HCT116 (cell line): Measurements from ENCODE around the gene NTHL1. TPM values are rescaled to one million over a fixed set of nuclear protein-coding genes. Genes with fewer than 3 reads are reported as not detected.

ENCODE experiments used
- ATAC-seq: fragments of 200-7000 bp; cut with Tn5 transposase; 2 replicates; pipeline ENCODE4 v1.9.1; 2020; ENCODE audit warnings: mild to moderate bottlenecking, moderate library complexity
- BruUV-seq: library from RNA; stranded (reverse); fragments of 400-500 nt; replicated peaks from 2 replicates; lab custom pipeline; 2021; lab: Mats Ljungman, UMichigan
- CTCF ChIA-PET: fragments of 300-600 bp; sonication (Branson Sonifier 250); formaldehyde crosslinking; loops from one replicate; lab custom pipeline; 2021; ENCODE audit warnings: antibody characterized with exemption; lab: Charles Lee
- POLR2A ChIA-PET: fragments of 300-600, 350-600 bp; sonication (Branson Sonifier 250); formaldehyde crosslinking; loops from one replicate; lab custom pipeline; 2021; ENCODE audit warnings: antibody characterized with exemption; lab: Charles Lee
- RAD21 ChIA-PET, 2 experiments: fragments of 300-600 bp; sonication (Branson Sonifier 250); formaldehyde crosslinking; loops; one replicate each; lab custom pipeline; 2023; ENCODE audit warnings: low total read pairs in 2 of 2; ENCODE audit not compliant: uncharacterized antibody in 2 of 2, unreplicated experiment in 2 of 2, low non-redundant PET in 1 of 2; lab: Charles Lee
- DNase-seq: peaks from one replicate; pipeline ENCODE4 v3.0.0-alpha.2; 2010; ENCODE audit warnings: low read depth, low spot score
- H2AFZ ChIP-seq: fragments of 200-600 bp; shearing (Covaris generic), sonication (generic); 2 replicates; pipeline ENCODE4 v1.6.1; 2017; ENCODE audit warnings: low read depth, mixed run types, mixed read lengths, antibody characterized with exemption, low read length; ENCODE audit not compliant: poor library complexity, severe bottlenecking
- H3K27ac ChIP-seq: 2 replicates; pipeline ENCODE4 v1.5.1; 2012; ENCODE audit warnings: low read depth, low read length
- H3K27me3 ChIP-seq: fragments of 200-600 bp; sonication (generic); 2 replicates; pipeline ENCODE4 v1.6.1; 2016; ENCODE audit warnings: mixed run types, low read length, mixed read lengths; ENCODE audit not compliant: insufficient read depth
- H3K36me3 ChIP-seq, 2 experiments: fragments of 200-500 bp in 1 of 2; fragments of 200-600 bp in 1 of 2; sonication (Bioruptor generic) in 1 of 2; sonication (generic) in 1 of 2; 2 replicates each; pipeline versions ENCODE4 v1.5.1 to v1.6.1; 2014 to 2016; ENCODE audit warnings: low read length in 2 of 2, inconsistent platforms in 1 of 2, mixed read lengths in 1 of 2, mixed run types in 1 of 2; ENCODE audit not compliant: insufficient read depth in 2 of 2, control insufficient read depth in 1 of 2
- H3K4me1 ChIP-seq, 2 experiments: fragments of 200-600 bp in 1 of 2; sonication (generic) in 1 of 2; 2 replicates each; pipeline versions ENCODE4 v1.5.1 to v1.6.1; 2012 to 2017; ENCODE audit warnings: low read length in 2 of 2, inconsistent platforms in 1 of 2, mild to moderate bottlenecking in 1 of 2, mixed read lengths in 1 of 2, mixed run types in 1 of 2, moderate library complexity in 1 of 2; ENCODE audit not compliant: insufficient read depth in 2 of 2, control insufficient read depth in 1 of 2
- H3K4me2 ChIP-seq: fragments of 200-600 bp; sonication (generic); 2 replicates; pipeline ENCODE4 v1.6.1; 2017; ENCODE audit warnings: mixed run types, low read length, mixed read lengths
- H3K4me3 ChIP-seq, 2 experiments: fragments of 200-600 bp in 1 of 2; sonication (generic) in 1 of 2; replicated peaks in 1 of 2; 2 replicates each; pipeline ENCODE4 v1.5.1; 2011 to 2016; ENCODE audit warnings: low read length in 2 of 2, control low read depth in 1 of 2, low read depth in 1 of 2, mild to moderate bottlenecking in 1 of 2, mixed read lengths in 1 of 2, mixed run types in 1 of 2
- H3K79me2 ChIP-seq: fragments of 200-600 bp; sonication (generic); 2 replicates; pipeline ENCODE4 v1.6.1; 2017; ENCODE audit warnings: mild to moderate bottlenecking, mixed run types, low read length, moderate library complexity, mixed read lengths; ENCODE audit not compliant: insufficient read depth
- H3K9ac ChIP-seq: fragments of 200-600 bp; sonication (generic); 2 replicates; pipeline ENCODE4 v1.6.1; 2016; ENCODE audit warnings: low read length, mixed read lengths
- H3K9me2 ChIP-seq: fragments of 200-600 bp; sonication (generic), shearing (Covaris generic); 2 replicates; pipeline ENCODE4 v1.6.1; 2017; ENCODE audit warnings: mixed run types, mild to moderate bottlenecking, moderate library complexity; ENCODE audit not compliant: insufficient read depth
- H3K9me3 ChIP-seq, 2 experiments: fragments of 200-500 bp in 1 of 2; fragments of 200-600 bp in 1 of 2; sonication (Bioruptor generic) in 1 of 2; sonication (generic) in 1 of 2; 2 replicates each; pipeline ENCODE4 v1.6.1; 2014 to 2017; ENCODE audit warnings: low read length in 2 of 2, mixed read lengths in 2 of 2, inconsistent platforms in 1 of 2, low read depth in 1 of 2, mild to moderate bottlenecking in 1 of 2, mixed run types in 1 of 2, moderate library complexity in 1 of 2; ENCODE audit not compliant: control insufficient read depth in 1 of 2, insufficient read depth in 1 of 2
- H4K20me1 ChIP-seq: fragments of 200-600 bp; sonication (generic), shearing (Covaris generic); 2 replicates; pipeline ENCODE4 v1.6.1; 2017; ENCODE audit warnings: mixed run types, mild to moderate bottlenecking, moderate library complexity; ENCODE audit not compliant: insufficient read depth
- ATF3 ChIP-seq: IDR thresholded peaks from 2 replicates; pipeline ENCODE4 v1.6.1; 2012
- CBX3 ChIP-seq: IDR thresholded peaks from 2 replicates; pipeline ENCODE4 v1.6.1; 2012; ENCODE audit warnings: low read depth
- CEBPB ChIP-seq: IDR thresholded peaks from 2 replicates; pipeline ENCODE4 v1.6.1; 2012; ENCODE audit warnings: low read depth
- CTCF ChIP-seq, 3 experiments: fragments of 200-600 bp in 1 of 3; sonication (generic) in 1 of 3; IDR thresholded peaks in 2 of 3; conservative IDR thresholded peaks in 1 of 3; 2 replicates each; pipeline ENCODE4 v1.5.1; 2012 to 2017; ENCODE audit warnings: low read depth in 2 of 3, low read length in 2 of 3, antibody characterized with exemption in 1 of 3, borderline replicate concordance in 1 of 3, control low read depth in 1 of 3, mild to moderate bottlenecking in 1 of 3, mixed read lengths in 1 of 3, mixed run types in 1 of 3, moderate library complexity in 1 of 3; ENCODE audit not compliant: insufficient read depth in 1 of 3
- EGR1 ChIP-seq: IDR thresholded peaks from 2 replicates; pipeline ENCODE4 v1.6.1; 2012; ENCODE audit warnings: low read depth
- ELF1 ChIP-seq: IDR thresholded peaks from 2 replicates; pipeline ENCODE4 v1.6.1; 2012; ENCODE audit warnings: low read depth, borderline replicate concordance
- EZH2 ChIP-seq: fragments of 200-600 bp; sonication (generic); IDR thresholded peaks from 2 replicates; pipeline ENCODE4 v1.6.1; 2017; ENCODE audit warnings: antibody characterized with exemption, mixed run types
- EZH2phosphoT487 ChIP-seq: fragments of 200-600 bp; IDR thresholded peaks from 2 replicates; pipeline ENCODE4 v1.6.1; 2018; ENCODE audit warnings: antibody characterized with exemption, borderline replicate concordance
- FOSL1 ChIP-seq: IDR thresholded peaks from 2 replicates; pipeline ENCODE4 v1.6.1; 2012; ENCODE audit warnings: low read depth
- JUND ChIP-seq: IDR thresholded peaks from 2 replicates; pipeline ENCODE4 v1.6.1; 2012
- POLR2A ChIP-seq: IDR thresholded peaks from 2 replicates; pipeline ENCODE4 v1.7.0; 2011; ENCODE audit warnings: borderline replicate concordance; ENCODE audit not compliant: insufficient read depth, insufficient read length; ENCODE audit errors: extremely low read depth
- POLR2AphosphoS5 ChIP-seq: IDR thresholded peaks from 2 replicates; pipeline ENCODE4 v1.6.1; 2011; ENCODE audit warnings: mild to moderate bottlenecking, low read depth, low read length, moderate library complexity
- RAD21 ChIP-seq: IDR thresholded peaks from 2 replicates; pipeline ENCODE4 v1.6.1; 2012; ENCODE audit warnings: low read depth, mild to moderate bottlenecking
- SIN3A ChIP-seq: IDR thresholded peaks from 2 replicates; pipeline ENCODE4 v1.6.1; 2012; ENCODE audit warnings: low read depth
- SP1 ChIP-seq: IDR thresholded peaks from 2 replicates; pipeline ENCODE4 v1.6.1; 2012; ENCODE audit warnings: low read depth
- SRF ChIP-seq: IDR thresholded peaks from 2 replicates; pipeline ENCODE4 v1.6.1; 2012; ENCODE audit warnings: low read depth
- TCF7L2 ChIP-seq: IDR thresholded peaks from 2 replicates; pipeline ENCODE4 v1.7.0; 2011; ENCODE audit warnings: borderline replicate concordance, inconsistent platforms; ENCODE audit not compliant: insufficient read depth, insufficient read length; ENCODE audit errors: extremely low read depth
- YY1 ChIP-seq: IDR thresholded peaks from 2 replicates; pipeline ENCODE4 v1.6.1; 2011; ENCODE audit warnings: low read length, low read depth, moderate library complexity, mild to moderate bottlenecking; ENCODE audit not compliant: insufficient replicate concordance; ENCODE audit errors: extremely low read depth
- ZFX ChIP-seq: fragments of 450-650 bp; IDR thresholded peaks from 2 replicates; pipeline ENCODE4 v1.6.1; 2017
- intact Hi-C: fragments of 100-400 bp; cut with micrococcal nuclease; formaldehyde crosslinking; loops from 2 replicates; pipeline ENCODE4 v1.10.0; 2022
- total RNA-seq: library from RNA; stranded (reverse); gene quantifications from one replicate; pipeline ENCODE4 v1.2.1, GENCODE V29; 2021; ENCODE audit not compliant: unreplicated experiment

Gene NTHL1
- total RNA-seq, 1 experiment from 2014 or later: 40.1 TPM

GRCh38 chr16:2044541-2044940 lies 3.1 kb downstream of the NTHL1 start:
- H3K9me2 ChIP-seq: no peaks in the 10 kb centered on the region
- ChIA-PET POLR2A (no interaction called here), CTCF (interaction anchor here (0.9 kb wide), 1 partner anchor 96 kb away, joined by 4 read pairs; no protein-coding TSS in a partner anchor), RAD21 (no interaction called here)
- no peak overlapping the region for H3K4me3 ChIP-seq
- no peaks in the 10 kb centered on the region for H3K9me3 ChIP-seq
- no peak overlapping the region for H3K27ac ChIP-seq
- intact Hi-C loops: no loop called here
- no TSS peak for BruUV-seq
- DNase-seq: no peak
- H3K4me2 ChIP-seq: no peak overlapping the region
- H3K36me3 ChIP-seq: no peaks in the 10 kb centered on the region
- no peak for ATAC-seq
- H3K9ac ChIP-seq: no peak overlapping the region
- peaks cover 11% of the 10 kb centered on the region; the same call in 1 of the 2 replicates for H3K79me2 ChIP-seq
- H2AFZ ChIP-seq: no peak overlapping the region
- H3K27me3 ChIP-seq: no peaks in the 10 kb centered on the region
- TF ChIP-seq CBX3: no peak
- no peak for TF ChIP-seq SP1
- TF ChIP-seq POLR2AphosphoS5: no peak
- TF ChIP-seq EGR1: no peak
- no peak for TF ChIP-seq RAD21
- no peak for TF ChIP-seq POLR2A
- TF ChIP-seq SRF: no peak
- TF ChIP-seq JUND: no peak
- no peak for TF ChIP-seq YY1
- TF ChIP-seq FOSL1: no peak
- no peak for TF ChIP-seq CEBPB
- H4K20me1 ChIP-seq: no peaks in the 10 kb centered on the region
- H3K4me1 ChIP-seq: peaks cover 11 to 62% of the 10 kb centered on the region in 2 experiments; a peak in 3 of 4 replicates

GRCh38 chr16:2043667-2044451 lies 3.8 kb downstream of the NTHL1 start:
- Histone ChIP-seq H3K9me2 (no peaks in the 10 kb centered on the region), H3K4me2 (no peak overlapping the region), H3K9me3 (no peaks in the 10 kb centered on the region), H3K79me2 (peaks cover 10% of the 10 kb centered on the region; the same call in 1 of the 2 replicates), H2AFZ (no peak overlapping the region), H3K27me3 (no peaks in the 10 kb centered on the region), H4K20me1 (no peaks in the 10 kb centered on the region), H3K9ac (no peak overlapping the region), H3K4me3 (no peak overlapping the region), H3K4me1 (peaks cover 11 to 59% of the 10 kb centered on the region in 2 experiments; a peak in 3 of 4 replicates), H3K36me3 (no peaks in the 10 kb centered on the region), H3K27ac (no peak overlapping the region)
- intact Hi-C loops: no loop called here
- POLR2A ChIA-PET: no interaction called here
- TF ChIP-seq ELF1: no peak
- no peak for TF ChIP-seq YY1
- TF ChIP-seq CTCF (IDR thresholded peaks at IDR 0.05 in 2 of 3, conservative IDR thresholded peaks at IDR 0.05 in 1 of 3; ENCODE audit: borderline replicate concordance in 1 of 3, insufficient read depth in 1 of 3, low read depth in 2 of 3, low read length in 2 of 3): no peak
- no peak for TF ChIP-seq EZH2phosphoT487
- TF ChIP-seq EZH2: no peak
- TF ChIP-seq SP1: no peak
- no peak for TF ChIP-seq ATF3
- no peak for TF ChIP-seq TCF7L2
- no peak for TF ChIP-seq SIN3A
- no peak for TF ChIP-seq POLR2A
- TF ChIP-seq ZFX: no peak
- BruUV-seq: no TSS peak
- RAD21 ChIA-PET: no interaction called here
- CTCF ChIA-PET: no interaction called here
- ATAC-seq: no peak
- DNase-seq: no peak
